GM12874 (cell line): Measurements from ENCODE around the gene SLC66A1.

ENCODE experiments used
- CTCF ChIP-seq: IDR thresholded peaks from 2 replicates; pipeline ENCODE4 v1.5.1; 2011; ENCODE audit warnings: low read depth, mild to moderate bottlenecking, control low read depth, low read length, moderate library complexity; ENCODE audit not compliant: insufficient read depth

The SLC66A1 gene

DNA sequence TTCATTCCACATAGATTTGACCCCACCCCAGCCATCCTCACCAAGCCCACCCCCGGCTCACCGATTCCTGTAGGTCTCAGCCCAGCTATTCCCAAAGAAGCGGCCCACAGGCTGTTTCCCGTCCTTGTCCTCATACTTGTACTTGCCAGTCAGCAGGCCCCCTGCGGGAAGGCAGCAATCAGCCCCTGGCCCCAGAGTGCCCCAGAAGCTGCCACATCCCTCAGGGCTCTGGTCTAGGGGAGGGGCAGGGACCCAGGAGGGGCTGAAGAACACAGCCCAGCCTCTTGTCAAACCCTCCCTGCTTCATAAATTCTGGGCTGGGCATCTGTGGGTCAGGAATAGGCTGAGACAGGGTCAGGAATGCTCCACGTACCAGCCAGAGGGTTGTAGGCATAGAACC, 5.2 kb upstream of the SLC66A1 start:
- no peak for TF ChIP-seq CTCF

- no peak for TF ChIP-seq CTCF
These were observed 4.2 kb upstream of the SLC66A1 start for GRCh38 chr1:19307794-19308508.

DNA sequence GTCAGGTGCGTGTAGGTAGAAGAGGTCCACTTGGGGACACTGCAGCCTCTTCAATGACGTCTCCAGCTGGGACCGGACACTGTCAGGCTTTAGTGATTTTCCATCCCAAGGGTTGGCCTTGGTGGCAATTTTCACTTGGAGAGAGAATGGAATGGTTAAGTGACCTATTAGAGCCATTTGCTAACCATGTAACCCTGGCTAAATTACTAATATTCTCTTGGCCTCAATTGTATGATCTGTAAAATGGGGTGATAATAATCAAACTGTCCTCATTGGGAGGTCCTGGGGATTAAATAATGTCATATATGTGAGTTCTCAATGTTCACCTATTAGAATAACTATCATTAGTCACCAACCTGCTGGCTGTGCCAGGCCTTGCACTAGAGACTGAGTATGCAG, 3.6 kb upstream of the SLC66A1 start:
- no peak for TF ChIP-seq CTCF

GRCh38 chr1:19309123-19309813, 2.9 kb upstream of the SLC66A1 start:
- no peak for TF ChIP-seq CTCF

- no peak for TF ChIP-seq CTCF
These were observed 2.1 kb upstream of the SLC66A1 start for GRCh38 chr1:19310061-19310460.

DNA sequence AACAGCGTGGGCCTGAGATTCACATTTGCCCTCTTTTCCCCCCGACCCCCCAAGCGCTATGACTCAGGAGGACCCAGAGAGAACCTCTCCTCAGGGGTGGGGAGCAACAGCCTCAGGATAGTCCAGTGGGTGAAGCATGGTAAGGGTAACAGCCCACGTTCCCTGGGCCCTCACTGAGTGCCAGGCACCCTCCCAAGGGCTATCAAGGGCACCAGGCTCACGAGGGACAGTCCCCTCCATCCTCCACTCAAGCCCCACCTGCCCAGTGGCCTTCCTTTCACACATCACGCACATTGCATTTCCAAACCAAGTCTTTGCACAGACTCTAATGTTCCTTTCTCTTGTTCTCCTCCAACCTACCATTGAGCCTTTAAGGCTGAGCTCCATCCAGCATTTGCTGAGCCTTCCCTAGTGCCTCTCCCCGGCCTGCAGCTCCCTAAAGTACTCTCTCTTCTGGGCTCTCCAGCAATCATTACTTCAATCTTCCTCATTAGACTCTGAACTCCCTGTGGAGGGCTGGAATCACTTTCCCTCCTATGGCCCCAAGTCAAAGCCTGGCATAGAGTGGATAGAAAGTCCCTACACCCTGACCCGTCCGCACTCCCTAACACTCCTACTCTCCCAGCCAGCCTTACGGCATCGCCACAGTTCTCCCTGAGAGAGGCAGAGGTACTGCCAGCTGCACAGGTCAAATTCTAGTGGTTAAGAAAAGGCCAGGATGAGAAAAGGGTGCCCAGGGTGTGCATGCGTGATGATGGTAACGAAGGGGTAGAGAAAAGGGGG, 1.2 kb upstream of the SLC66A1 start:
- no peak for TF ChIP-seq CTCF

DNA sequence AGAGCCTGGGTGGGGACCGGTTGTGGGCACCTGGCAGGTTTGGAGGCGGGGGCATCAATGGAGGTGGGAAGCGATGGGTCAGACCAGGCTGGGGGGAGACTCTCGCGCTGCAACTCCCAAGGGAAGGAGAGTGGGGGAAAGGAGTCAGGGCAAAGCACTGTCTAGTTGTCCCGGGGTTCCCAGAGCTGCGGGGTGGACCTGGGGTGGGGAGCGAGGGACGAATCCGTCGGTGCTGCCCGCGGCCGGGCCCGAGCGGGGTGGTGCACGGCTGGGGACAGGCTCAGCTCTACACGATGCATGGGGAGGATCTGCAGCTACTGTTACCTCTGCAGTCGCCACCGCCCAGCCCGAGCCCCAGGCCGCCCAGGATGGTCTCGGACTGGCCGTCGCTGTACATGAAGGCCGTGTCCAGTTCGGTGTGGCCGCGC, 609 bp upstream of the SLC66A1 start:
- TF ChIP-seq CTCF, result no peak
